ENCODE results near the gene CDX2. TPM values are rescaled to one million over a fixed set of nuclear protein-coding genes. Genes with fewer than 3 reads are reported as not detected.

The CDX2 gene
- total RNA-seq, 2 experiments from 2014 or later: not detected

DNA sequence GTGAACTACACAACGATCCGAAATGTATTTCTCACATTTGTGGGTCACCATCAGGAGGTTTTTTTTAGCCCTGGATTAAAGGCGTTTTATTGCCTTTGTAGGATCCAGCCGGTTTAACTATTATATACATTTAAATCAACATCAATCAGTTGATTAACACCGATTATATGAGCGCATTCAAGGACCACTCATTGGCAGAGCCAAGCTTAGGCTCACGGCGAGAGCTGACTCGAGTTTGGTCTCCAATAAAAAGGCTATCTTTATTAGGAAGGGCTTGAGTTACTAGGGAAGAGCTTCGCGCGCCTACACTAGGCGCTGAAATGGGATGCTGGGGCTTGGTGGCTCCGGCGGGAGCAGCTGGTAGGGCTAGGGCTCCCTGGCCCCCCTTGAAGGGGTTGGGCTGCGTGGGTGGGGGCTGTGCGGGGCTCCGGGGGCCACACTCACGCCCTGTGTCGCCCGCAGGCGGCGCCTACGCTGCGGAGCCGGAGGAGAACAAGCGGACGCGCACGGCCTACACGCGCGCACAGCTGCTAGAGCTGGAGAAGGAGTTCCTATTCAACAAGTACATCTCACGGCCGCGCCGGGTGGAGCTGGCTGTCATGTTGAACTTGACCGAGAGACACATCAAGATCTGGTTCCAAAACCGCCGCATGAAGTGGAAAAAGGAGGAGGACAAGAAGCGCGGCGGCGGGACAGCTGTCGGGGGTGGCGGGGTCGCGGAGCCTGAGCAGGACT lies 45.2 kb downstream of the CDX2 start:
- intact Hi-C loops (cut with micrococcal nuclease): loop anchor here (10.0 kb wide), 1 partner anchor 129 kb away; the partner anchor contains the start of gene GSX1
- Mint-ChIP-seq H3K27me3 (peaks cover 83% of the 10 kb centered on the region), H3K27ac (no peak overlapping the region), H3K4me1 (ENCODE audit: low read depth) (peaks cover 39% of the 10 kb centered on the region), H3K36me3 (ENCODE audit: low read depth) (no peaks in the 10 kb centered on the region), H3K4me3 (peak overlapping the region; percentile 43), H3K9me3 (no peaks in the 10 kb centered on the region)
- peak; percentile 44 for DNase-seq
- CTCF ChIA-PET: interaction anchor here (1.4 to 2.5 kb wide), 2 partner anchors 30 to 59 kb away, joined by 4 to 16 read pairs; no protein-coding TSS in a partner anchor
- POLR2A ChIA-PET: no interaction called here
- no peak for ATAC-seq
- TF ChIP-seq, protein P1, sequence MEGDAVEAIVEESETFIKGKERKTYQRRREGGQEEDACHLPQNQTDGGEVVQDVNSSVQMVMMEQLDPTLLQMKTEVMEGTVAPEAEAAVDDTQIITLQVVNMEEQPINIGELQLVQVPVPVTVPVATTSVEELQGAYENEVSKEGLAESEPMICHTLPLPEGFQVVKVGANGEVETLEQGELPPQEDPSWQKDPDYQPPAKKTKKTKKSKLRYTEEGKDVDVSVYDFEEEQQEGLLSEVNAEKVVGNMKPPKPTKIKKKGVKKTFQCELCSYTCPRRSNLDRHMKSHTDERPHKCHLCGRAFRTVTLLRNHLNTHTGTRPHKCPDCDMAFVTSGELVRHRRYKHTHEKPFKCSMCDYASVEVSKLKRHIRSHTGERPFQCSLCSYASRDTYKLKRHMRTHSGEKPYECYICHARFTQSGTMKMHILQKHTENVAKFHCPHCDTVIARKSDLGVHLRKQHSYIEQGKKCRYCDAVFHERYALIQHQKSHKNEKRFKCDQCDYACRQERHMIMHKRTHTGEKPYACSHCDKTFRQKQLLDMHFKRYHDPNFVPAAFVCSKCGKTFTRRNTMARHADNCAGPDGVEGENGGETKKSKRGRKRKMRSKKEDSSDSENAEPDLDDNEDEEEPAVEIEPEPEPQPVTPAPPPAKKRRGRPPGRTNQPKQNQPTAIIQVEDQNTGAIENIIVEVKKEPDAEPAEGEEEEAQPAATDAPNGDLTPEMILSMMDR (IDR thresholded peaks at IDR 0.05): no peak

DNA sequence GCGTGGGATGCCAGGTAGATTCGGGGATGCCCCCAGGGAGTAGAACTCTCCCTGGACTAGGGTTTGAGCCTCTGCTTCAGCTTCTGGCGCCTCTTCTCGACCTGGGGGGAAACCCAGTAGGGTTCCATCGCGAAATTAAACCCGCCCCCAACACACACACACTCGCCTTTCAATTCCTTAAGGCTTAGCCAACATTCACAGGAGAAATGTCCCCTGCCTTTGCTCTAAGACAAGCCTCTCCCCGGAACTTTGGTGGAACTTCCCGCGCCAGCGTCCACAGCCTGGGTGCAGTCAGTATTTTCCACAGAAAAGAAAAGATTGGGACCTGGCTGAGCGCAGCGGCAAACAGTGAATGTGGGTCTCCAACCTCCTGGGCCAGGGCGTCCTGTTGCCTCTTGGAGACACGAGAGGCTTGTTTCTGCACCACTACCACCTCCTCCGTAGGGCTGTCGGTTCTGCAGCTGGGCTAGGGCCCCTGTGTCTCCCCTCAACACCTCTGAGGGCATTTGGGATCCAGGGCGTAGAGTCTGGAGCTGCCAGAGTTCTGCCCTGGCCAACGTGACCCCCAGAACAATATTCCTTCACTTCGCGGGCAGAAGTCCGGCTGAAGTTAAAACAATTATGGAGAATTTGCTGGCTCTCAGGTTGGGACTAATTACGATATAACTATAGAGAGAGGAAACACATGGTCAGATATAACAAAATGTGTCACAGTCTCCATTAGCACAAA lies 46.1 kb downstream of the CDX2 start:
- ChIA-PET CTCF (interaction anchor here (2.5 kb wide), 1 partner anchor 31 kb away, joined by 16 read pairs; no protein-coding TSS in a partner anchor), POLR2A (interaction anchor here (1.5 kb wide), 1 partner anchor 53 kb away, joined by 3 read pairs; no protein-coding TSS in a partner anchor)
- TF ChIP-seq, protein P1 (IDR thresholded peaks at IDR 0.05): no peak
- Mint-ChIP-seq H3K27me3 (peaks cover 83% of the 10 kb centered on the region), H3K4me3 (no peak overlapping the region), H3K36me3 (ENCODE audit: low read depth) (no peaks in the 10 kb centered on the region), H3K4me1 (ENCODE audit: low read depth) (peaks cover 48% of the 10 kb centered on the region), H3K27ac (no peak overlapping the region), H3K9me3 (no peaks in the 10 kb centered on the region)
- ATAC-seq: no peak
- intact Hi-C loops (cut with micrococcal nuclease): loop anchor here (10.0 kb wide), 1 partner anchor 128 kb away; the partner anchor contains the start of gene GSX1
- no peak for DNase-seq

DNA sequence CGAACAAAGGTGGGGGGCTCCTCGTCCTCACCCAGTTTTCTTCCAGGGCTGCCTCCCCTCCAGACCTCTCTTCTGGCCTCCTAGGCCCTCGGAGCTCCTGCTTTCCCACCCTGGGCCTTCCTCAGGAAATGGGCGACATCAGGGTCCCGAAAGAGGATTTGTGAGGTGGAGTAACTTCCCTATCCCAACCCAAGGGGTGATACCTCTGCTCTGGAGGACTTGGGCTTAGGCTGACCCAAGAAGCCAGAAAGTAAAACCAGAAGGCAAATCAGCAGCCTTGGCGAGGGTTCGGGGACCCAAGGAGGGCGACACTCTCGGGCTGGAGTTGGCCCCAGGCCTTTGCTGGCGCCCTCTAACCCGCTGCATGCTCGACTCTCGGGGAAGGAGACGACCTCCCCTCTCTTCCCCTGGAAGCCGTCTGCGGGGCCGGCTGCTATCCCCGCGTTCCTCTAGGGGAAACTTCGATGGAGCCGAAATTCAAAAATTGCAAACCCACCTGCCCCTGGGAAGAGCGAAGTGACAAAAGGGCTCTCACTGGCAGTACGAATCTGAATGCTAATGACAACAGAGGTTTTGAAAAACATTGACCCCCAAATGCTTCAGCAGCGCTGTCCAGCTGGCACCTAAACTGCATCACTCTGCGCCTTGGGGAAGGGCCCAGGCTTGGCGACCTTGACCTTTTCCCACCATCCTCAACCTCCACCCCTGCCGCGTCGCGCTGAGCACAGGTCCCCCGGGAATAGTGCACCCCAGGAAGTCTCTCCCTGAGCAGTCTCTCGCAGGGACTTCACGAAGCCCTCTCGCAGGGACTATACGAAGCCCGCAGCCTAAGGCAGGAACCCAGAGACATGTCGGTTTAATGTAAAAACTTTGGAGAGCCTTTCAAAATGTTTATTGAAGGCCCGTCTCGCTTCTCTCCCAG lies 46.9 kb downstream of the CDX2 start:
- peaks cover 48% of the 10 kb centered on the region for H3K4me1 Mint-ChIP-seq (ENCODE audit: low read depth)
- peaks cover under 1% of the 10 kb centered on the region for H3K36me3 Mint-ChIP-seq (ENCODE audit: low read depth)
- H3K27ac Mint-ChIP-seq: no peak overlapping the region
- H3K27me3 Mint-ChIP-seq: peaks cover 81% of the 10 kb centered on the region
- ATAC-seq (no peak), DNase-seq (no peak)
- intact Hi-C loops (cut with micrococcal nuclease): loop anchor here (10.0 kb wide), 1 partner anchor 127 kb away; the partner anchor contains the start of gene GSX1
- ChIA-PET CTCF (interaction anchor here (1.5 kb wide), 1 partner anchor 32 kb away, joined by 10 read pairs; no protein-coding TSS in a partner anchor), POLR2A (interaction anchor here (0.7 to 1.5 kb wide), 2 partner anchors 54 to 869 kb away, joined by 3 read pairs; no protein-coding TSS in a partner anchor)
- H3K9me3 Mint-ChIP-seq: no peaks in the 10 kb centered on the region
- TF ChIP-seq, protein P1 (IDR thresholded peaks at IDR 0.05): no peak
- H3K4me3 Mint-ChIP-seq: no peak overlapping the region

DNA sequence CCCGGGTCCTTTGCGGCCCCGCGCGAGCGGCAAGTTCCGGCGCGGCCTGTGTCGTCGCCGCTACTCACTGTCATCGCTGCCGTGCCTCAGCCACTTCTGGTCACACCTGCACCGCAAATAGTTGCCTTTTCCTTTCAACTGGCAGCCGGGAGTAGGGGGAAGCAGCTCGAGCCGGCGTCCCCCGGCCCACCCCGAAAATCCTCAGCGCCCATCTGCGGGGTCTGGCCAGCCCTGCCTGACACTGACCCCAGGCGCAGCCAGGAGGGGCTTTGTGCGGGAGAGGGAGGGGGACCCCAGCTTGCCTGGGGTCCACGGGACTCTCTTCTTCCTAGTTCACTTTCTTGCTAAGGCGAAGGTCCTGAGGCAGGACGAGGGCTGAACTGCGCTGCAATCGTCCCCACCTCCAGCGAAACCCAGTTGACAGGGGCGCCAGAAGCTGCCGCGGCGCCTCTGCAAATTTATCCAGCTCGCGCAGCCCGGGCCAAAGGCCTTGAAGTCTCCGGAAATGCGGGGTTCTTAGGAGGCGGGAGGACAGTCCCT lies 47.6 kb downstream of the CDX2 start:
- Mint-ChIP-seq H3K27ac (no peak overlapping the region), H3K27me3 (peaks cover 80% of the 10 kb centered on the region), H3K4me3 (peak overlapping the region; percentile 67), H3K9me3 (no peaks in the 10 kb centered on the region), H3K36me3 (ENCODE audit: low read depth) (peaks cover 2% of the 10 kb centered on the region), H3K4me1 (ENCODE audit: low read depth) (peaks cover 44% of the 10 kb centered on the region)
- peak; percentile 53 for ATAC-seq
- peak; percentile 57 for DNase-seq
- CTCF ChIA-PET: interaction anchor here (0.8 to 1.5 kb wide), 3 partner anchors 12 to 63 kb away, joined by 3 to 10 read pairs (median 4); no protein-coding TSS in a partner anchor
- POLR2A ChIA-PET: interaction anchor here (0.7 to 1.5 kb wide), 2 partner anchors 55 to 868 kb away, joined by 3 read pairs; no protein-coding TSS in a partner anchor
- intact Hi-C loops (cut with micrococcal nuclease): loop anchor here (10.0 kb wide), 1 partner anchor 127 kb away; the partner anchor contains the start of gene GSX1
- TF ChIP-seq, protein P1 (IDR thresholded peaks at IDR 0.05): no peak

Data from activated CD8-positive, alpha-beta T cell treated with anti-CD3 and anti-CD28 coated beads for 36 hours (primary cell).